GM13976 (cell line): ENCODE data around the gene SUN2.

Experiments
- DNase-seq: peaks from one replicate; pipeline ENCODE4 v3.0.0; 2012; ENCODE audit warnings: low spot score
- CTCF ChIP-seq: IDR thresholded peaks from 2 replicates; pipeline ENCODE4 v1.5.1; 2012; ENCODE audit warnings: borderline replicate concordance, mild to moderate bottlenecking; ENCODE audit not compliant: insufficient read depth; ENCODE audit errors: extremely low read depth, missing control alignments, control extremely low read depth
- in situ Hi-C: fragments of 300-500 bp; cut with MboI; formaldehyde crosslinking; loops from one replicate; pipeline ENCODE4 v1.12.0; 2022; ENCODE audit warnings: low sequenced_read_pairs, mixed read lengths, inconsistent platforms; ENCODE audit not compliant: unreplicated experiment

The SUN2 gene

DNA sequence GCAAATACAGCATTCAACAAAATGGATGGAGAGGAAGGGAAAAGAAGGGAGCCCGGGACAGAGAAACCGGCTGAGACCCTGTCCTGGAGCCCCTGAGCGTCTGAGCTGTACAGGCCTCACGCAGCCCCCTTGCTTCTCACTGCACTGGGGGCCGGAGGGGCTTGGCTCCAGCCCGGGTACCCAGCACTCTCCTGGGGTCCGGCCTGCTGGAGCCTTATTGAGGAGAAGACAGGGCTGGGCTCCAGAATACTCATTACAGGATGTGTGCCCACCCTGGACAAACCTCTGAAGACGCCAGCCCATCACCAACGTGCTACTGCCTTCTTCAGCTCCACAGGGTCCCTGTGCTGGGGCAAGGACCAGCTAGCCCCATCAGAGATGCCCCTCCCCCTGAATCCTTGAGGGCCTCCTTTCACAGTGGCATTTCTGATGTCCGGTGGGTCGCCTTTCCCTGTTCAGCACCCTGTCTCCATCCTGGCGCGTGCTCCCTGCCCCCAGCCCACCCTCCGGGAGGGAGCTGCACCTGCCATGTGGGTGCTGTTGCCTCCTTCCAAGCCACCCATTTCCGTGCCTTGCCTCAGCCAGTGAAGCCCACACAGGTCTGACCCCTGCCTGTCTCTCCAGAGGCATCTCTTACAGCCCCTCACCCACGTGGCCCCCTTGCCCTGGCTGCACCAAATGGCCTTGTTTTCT, 14.6 kb upstream of the SUN2 start:
- TF ChIP-seq CTCF, result no peak
- in situ Hi-C loops, result no loop called here
- DNase-seq, result no peak

GRCh38 chr22:38768036-38768435, 12.2 kb upstream of the SUN2 start:
- in situ Hi-C loops, result no loop called here
- TF ChIP-seq CTCF, result no peak
- no peak for DNase-seq

GRCh38 chr22:38767313-38767712, 11.5 kb upstream of the SUN2 start:
- DNase-seq, result no peak
- no peak for TF ChIP-seq CTCF
- in situ Hi-C loops, result no loop called here

DNA sequence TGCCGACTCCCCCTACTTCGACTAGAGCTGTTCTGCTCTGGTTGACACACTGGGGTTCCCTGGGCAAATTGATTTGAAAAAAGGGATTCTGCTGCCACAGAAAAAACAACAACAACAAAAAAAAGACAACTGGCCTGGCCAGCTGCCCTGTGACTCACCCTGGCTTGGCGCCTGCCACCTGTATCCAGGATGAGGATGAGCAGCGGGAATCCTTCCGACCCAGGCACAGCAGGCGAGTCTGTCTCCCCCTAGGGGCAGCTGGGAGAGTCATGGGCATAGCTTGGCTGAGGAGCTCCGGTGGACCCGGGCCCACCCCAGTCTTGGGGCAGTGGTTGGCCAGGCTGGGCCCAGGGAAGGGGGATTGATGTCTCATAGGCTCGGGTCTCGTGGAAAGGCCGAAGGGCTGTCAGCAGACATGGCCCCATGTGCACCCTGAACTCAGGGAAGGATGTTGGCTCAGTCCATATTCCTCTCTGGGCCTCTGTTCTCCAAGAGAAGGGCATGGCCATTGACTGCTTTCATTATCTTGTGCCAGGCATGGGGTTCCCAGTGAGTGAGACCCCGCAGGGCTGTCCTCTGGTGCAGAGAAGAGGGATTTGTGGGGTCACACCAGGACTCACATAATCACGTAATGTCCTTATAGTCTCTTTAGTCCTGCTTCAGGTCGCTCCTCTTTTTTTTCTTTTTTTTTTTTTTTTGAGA, 10.4 kb upstream of the SUN2 start:
- in situ Hi-C loops, result no loop called here
- DNase-seq, result peak; percentile 71

GRCh38 chr22:38762551-38762983, 6.8 kb upstream of the SUN2 start:
- no peak for TF ChIP-seq CTCF
- no peak for DNase-seq
- in situ Hi-C loops, result no loop called here

More for the DNA sequence above, 10.4 kb upstream of the SUN2 start:
- peak; percentile 62 for TF ChIP-seq CTCF

DNA sequence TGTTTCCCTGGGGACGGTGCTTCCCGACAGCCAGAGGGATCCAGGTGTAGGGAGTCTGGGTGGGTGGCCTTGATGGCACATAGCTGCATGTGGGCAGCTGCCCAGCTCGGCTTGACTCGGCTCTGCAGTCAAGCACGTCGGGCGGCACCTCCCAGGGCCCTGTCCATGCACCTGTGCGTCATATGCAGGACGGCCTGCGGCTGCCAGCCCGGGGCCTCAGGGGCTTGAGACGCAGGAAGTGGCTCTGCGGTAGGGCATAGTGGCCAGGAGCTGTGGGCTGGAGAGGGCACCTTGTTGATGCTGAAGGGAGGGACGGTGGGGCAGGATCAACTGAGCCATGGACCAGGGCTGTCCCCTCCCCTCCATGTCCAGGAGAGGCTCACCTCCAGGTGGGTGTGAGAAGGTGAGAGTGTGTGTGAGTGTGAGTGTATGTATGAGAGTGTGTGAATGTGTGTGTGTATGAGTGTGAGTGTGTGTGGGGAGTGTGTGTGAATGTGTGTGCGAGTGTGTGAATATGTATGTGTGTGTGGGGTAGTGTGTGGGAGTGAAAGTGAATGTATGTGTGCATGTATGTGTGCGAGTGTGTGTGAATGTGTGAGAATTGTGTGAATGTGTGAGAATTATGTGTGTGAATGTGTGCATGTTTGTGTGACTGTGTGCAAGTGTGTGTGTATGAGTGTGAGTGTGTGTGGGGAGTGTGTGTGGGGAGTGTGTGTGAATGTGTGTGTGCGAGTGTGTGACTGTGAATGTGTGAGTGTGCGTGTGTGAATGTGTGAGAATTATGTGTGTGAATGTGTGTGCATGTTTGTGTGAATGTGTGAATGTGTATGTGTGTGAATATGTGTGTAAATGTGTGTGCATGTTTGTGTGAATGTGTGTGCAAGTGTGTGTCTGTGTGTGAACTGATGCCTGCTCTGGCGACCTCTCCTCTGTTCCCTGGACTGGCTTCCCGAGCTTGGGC, 5.7 kb upstream of the SUN2 start:
- TF ChIP-seq CTCF, result no peak
- in situ Hi-C loops, result no loop called here
- no peak for DNase-seq
